ENCODE data around the gene DPP6. TPM values are rescaled to one million over a fixed set of nuclear protein-coding genes. Genes with fewer than 3 reads are reported as not detected.

Gene DPP6
- total RNA-seq, 1 experiment from 2014 or later = not detected

DNA sequence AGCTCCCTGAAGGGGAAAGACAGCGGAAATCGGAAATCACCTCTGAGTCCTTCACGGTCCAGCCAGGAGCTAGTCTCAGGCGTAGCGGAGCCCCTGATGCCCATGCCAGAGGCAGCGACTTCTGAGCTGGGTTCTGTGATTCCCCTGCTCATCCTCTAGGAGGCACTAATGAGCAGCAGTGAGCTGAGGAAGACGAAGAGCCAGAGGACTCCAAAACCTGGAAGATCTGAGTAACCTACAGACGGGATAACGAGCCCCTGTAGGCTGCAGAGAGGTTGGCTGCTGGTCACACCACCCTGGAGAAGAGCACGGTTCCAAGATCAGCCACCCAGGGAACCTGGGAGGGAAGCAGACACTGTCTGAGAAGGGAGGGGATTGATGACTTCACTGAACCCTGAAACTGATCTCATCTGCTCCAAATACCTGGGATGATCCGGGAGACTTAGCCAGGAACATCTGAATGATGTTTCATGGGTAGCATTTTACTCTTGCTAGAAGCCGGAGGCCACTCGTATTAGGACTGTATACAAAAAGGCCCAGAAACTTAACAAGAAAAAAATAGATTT lies 646.6 kb downstream of the DPP6 start:
- DNase-seq (ENCODE audit: low spot score) = peak; percentile 20

DNA sequence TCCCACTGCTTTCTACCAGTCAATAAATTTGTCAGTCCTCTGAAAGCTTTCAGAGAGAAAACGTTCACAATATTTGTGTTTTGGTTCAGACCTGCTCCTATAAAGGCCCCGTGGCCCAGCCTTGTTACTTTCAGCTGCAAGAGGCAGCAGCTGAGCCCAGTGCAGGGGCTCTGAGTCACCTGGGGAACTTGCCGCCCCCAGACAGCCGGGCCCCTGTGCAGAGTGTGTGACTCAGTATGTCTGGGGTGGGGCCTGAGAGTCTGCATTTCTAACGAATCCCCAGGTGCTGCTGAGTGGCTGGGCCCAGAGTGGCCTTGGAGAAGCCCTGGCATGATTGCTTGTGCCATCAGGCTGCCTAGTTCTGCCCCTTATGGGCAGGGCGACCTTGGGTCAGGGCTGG lies 647.2 kb downstream of the DPP6 start:
- no peak for DNase-seq (ENCODE audit: low spot score)

DNA sequence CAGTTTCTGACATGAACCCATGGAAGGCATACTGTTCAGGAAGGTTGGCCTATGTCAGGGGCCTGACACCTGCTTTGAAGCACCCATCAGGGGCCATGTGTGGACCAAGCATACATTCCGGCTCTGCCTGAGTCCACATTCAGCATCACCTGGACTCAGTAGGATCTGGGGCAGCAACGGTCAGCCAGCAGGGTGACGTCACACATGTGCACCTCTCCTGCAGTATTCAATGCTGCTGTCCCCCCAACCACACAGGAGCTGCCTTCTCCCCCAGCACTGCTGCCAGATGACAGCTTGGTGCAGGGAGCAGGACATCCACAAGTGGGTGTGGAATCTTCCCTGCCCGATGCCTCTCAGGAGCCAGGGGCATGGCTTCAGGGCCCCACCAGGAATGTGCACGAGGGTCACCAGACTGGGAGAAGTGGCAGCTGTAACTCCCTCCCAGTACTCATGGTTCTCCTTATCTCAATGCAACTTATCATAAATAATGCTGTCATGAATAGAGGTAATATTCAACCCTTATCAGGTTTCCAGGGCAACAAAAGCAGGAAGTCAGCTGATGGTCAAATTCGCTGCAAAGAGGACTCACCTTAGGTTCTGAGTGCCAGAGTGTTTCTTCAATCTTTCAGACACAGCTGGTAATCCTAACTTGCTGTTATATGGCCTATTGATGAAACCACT lies 657.8 kb downstream of the DPP6 start:
- DNase-seq (ENCODE audit: low spot score) = no peak

DNA sequence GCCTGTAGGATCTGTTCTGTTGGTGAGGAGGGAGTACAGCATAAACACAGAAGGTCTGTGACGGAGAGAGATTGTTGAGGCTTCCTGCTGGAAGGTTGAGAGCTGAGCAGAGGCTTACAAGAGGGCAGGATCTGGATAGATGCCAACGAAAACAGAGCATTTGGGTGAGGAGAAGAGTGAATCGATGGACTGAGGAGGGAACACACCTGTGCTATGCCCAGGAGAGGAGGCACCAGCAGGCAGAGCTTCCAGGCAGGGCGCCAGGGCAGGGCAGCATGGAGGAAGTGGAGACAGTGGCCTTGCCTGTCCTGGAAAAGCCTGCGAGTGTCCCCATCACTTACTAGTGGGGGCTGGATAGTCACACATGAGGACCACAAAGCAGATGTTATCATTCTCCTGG lies 667.8 kb downstream of the DPP6 start:
- DNase-seq (ENCODE audit: low spot score) = no peak

DNA sequence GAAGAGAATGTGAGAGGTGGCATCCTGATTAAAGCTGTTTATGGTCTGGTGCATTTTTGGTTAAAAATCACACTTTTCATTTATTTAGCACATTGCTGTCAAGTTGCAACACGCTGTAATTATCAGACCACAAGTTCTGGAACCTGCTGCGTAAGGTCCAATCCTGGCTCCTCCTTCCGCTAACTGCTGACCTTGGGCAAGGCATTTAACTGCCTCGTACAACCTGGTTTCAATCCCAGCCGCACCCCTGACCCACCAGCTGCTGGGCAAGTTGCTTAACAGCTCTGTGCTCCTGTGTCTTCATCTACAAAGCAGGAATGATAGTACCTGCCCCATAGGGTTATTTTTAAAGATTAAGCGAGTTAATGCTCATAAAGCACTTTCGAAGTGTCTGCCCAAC lies 668.9 kb downstream of the DPP6 start:
- no peak for DNase-seq (ENCODE audit: low spot score)

DNA sequence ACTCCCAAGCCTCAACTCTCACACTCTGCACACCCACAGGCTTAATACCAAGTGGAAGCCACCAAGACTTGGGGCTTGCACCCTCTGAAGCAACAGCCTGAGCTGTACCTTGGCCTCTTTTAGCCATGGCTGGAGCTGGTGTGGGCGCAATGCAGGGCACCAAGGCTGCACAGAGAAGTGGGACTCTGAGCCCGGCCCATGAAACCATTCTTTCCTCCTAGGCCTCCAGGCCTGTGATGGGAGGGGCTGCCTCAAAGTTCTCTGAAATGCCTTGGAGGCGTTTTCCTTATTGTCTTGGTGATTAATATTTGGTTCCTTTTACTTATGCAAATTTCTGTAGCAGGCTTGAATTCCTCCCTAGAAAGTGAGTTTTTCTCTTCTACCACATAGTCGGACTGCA lies 674.2 kb downstream of the DPP6 start:
- no peak for DNase-seq (ENCODE audit: low spot score)

DNA sequence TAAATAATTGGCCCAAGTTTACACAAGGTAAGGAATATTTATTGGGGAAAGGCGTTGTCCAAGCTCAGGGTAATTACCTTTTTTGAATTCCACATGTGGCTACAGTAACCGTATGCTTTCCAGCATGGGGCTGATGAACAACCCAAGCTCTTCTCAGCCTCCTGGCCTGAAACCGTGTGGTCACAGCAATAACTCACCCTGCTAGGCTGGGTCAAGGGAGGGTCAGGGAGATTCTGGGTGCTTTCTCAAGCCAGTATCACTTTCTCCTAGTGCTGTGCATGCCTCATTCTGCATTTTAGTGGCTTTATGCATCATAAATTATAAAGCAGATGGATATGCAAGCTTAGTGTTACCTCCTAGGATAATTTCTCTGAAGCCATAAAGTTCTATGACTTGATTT lies 676.9 kb downstream of the DPP6 start:
- DNase-seq (ENCODE audit: low spot score) = no peak

DNA sequence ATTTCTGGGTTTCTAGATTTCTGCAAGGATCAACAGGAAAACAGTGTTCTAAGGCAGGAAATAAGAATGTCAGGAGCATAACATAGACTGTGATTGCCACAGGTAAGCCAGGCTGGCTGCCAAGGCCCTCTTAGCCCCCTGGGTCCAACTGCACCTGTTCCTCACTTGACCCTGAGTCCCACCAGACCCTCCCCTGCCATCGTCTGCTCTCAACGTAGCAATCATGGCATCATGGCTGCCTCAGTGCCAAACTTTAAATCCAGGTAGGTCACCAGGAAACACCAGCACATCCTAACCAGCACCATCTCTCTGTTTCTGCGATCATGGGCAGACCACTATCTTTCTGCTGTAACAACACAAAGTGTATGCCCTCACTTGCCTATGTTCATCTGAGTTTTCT lies 683.6 kb downstream of the DPP6 start:
- no peak for DNase-seq (ENCODE audit: low spot score)

DNA sequence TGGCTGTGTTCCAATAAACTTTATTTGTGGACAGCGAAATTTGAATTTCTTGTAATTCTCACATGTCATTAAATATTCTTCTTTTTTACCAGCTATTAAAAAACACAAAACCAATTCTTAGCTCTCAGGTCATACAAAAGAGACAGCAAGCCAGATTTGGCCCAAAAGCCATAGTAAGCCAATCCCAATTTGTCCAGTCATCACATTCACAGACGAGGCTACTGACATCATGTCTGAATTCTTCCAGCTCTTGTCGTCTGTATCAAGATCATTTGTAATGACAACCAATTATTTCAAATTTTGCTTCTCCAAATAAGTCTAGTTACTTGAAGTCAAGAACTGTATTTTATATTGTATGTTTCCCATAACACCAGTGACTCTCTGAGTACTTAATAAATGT lies 684.2 kb downstream of the DPP6 start:
- DNase-seq (ENCODE audit: low spot score) = no peak

DNA sequence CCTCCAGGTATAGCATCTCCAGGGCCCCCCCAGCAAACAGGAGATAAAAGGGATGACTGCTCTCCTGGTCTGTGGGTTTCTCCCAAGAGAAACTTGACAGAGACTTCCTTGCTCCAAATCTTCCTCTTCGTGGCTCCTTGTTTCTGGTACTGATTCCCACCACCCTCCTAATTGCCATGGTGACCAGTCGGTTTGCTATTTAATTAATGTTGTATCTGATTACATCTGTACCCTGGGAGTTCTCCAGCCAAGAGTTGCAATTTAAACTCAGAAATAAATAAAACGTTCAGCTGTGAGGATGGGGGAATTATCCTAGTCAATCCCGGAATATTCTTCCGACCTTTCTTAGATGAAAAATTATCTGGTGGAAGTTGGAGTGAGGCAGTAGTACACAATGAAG lies 686.0 kb downstream of the DPP6 start:
- no peak for DNase-seq (ENCODE audit: low spot score)

DNA sequence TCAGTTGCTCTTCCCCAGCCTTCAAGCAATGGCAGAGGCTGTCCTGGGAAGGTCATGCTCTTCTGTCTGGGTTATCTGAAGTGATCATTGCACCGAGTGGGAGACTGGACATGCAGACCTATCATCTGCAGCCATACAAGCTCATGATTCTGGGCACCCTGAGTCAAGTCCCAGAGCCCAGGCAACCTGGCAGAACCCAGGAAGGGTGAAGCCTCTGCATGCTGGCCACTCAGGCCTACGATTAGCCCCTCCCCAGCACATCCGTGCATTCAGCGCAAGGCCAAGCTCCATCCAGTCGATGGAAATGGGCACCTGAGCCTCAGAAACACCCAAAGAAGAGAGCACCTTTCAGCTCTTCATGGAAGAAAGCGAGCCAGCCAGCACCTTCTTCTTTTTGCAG lies 688.9 kb downstream of the DPP6 start:
- DNase-seq (ENCODE audit: low spot score) = no peak

DNA sequence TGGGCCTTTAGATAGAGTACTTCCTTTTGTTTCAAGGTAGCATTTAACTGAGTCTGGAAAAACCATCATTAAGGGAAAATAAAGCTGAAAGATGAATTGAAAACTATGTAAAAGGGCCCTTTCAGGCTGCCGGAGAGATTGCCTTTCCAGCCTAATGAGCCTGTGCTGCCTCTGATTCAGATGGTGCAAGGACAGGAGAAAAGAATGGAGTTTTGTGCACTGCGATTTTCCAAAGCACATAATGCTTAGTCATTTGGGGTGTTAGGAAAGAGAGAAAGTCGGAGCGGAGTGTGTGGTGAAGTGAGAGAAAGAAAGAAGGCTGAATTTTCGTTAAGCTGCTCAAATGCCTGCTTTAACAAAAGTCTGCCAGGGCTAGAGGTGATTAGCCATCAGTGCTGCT lies 691.0 kb downstream of the DPP6 start:
- no peak for DNase-seq (ENCODE audit: low spot score)

DNA sequence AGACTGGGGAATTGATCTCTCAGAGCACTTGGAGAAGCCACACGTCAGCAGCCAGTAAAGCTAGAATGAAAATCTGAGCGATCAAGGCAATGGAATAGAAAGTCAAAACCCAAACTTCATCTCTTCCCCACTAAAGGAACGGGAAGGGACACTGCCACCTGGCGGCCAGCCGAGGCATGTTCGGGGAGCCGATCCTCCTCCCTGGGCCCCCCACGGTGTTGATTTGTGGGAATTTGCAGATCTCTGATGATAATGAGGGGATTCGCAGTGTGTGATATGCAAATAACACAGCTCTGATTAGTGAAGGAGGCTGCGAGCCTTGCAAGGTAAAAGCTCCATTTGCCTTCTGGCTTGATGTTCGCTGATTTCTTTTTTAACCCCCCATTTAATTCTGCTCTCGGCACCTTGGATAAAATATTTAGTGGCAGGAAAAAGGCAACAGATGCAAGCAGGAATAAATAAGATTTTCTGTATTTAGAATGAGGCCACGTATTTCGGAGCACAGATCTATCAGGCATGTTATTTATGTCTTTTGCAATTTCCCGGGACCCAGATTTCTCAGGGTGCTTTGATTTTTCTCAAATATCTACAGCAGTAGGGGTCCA lies 692.2 kb downstream of the DPP6 start:
- peak; percentile 57 for DNase-seq (ENCODE audit: low spot score)

DNA sequence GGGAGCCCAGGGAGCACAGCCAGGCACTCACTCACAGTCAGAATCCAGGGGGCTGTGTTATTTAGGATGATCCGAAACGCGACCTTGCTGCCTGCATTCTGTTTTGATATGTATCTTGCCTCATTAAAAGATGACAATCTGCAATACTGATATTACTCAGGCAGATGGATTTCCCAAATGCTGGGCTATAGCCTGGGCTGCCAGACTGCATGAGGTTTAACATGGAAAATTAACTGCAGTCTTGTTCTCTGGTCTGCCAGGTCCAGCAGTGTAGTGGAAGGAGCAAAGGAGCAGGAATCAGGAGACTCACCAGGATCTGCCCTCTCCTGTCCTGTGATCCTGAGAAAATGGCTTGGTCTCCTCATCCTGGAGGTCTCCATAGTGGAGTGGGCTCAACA lies 692.7 kb downstream of the DPP6 start:
- no peak for DNase-seq (ENCODE audit: low spot score)

DNA sequence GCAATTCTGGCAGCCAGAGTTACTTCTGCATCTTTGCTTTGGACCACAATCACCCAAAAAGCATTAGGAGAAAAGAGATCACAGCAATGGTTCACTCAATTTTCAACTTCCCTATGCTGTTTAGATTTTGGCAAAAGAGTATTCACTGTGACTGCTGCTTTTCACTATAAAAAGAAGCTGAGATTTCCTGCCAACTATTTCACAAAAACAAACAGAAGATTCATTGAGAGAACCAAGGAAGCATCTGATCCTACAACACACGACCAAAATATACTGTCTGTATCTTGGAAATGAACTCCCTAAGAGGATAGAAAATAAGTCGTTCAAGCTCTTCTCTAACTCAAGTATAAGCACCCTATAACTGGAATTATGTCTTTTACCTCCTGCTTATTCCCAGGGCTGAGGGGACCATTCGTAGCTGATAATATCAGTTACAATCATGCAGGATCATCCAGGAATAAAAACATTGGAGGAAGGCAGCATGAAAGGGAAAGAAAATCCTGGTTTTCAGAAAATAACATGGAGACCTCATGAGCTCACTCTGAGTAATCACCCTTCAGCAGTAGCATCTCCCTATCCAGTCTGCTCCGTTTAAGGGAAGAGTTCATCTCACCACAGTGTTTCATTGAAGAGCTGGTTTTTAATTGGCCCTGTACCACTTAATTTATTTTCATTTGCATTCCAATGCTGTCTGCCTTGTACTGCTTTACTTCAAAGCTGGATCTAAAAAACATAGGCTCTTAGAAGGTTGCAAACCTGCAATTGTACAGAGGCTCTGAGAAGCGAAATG lies 694.6 kb downstream of the DPP6 start:
- no peak for DNase-seq (ENCODE audit: low spot score)

DNA sequence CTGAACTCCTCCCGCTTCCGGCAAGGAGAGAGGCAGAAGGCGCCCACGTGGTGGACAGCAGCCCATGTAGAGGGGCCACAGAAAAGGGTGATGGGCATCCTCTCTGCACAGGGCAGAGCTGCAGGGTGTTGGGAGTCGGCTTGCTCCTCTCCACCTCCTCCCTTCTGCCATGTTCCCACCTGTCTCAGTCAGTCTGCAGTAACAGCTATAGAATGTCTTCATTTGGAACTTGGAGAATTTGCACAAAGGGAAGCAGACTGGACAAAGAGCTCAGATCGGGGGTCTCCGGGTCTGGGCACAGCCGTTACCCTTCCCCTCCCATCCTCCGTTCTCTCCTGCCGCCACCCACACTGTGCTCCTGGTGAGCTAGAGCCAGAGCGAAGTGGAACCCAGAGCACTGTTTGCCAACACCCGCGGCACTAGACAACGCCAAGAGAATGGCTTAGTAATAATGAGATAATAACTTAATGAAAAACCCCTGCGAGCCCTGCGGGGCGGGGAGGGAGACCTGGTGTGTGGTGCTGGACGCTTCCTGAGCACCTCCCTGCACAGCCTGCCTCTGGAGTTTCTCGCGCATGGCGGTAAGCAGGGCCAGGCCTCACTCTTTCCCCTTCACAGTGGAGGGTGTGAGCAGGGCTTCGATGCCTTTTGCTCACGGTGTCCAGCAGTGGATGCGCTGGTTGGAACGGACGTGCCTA lies 696.0 kb downstream of the DPP6 start:
- no peak for DNase-seq (ENCODE audit: low spot score)

DNA sequence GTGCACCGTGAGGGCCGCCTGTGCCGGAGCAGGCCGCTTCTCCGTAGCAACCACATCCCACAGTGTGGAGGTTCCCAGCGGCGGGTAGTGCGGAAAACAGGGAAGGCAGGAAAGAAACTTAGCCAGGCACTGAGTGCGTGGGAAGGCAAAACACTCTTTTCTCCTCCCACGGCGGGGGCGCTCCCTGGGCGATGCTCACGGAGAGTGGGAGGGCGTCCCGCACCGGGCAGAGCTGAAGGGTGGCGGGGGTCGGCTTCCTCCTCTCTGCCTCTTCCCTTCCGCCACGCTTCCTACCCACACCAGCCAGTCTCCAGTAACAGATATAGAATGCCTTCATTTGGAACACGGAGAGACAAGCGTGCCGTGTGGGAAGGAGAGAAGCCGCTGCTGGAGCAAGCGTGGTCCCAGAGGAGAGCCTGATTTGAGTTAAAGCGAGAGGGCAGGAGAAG lies 698.2 kb downstream of the DPP6 start:
- no peak for DNase-seq (ENCODE audit: low spot score)

DNA sequence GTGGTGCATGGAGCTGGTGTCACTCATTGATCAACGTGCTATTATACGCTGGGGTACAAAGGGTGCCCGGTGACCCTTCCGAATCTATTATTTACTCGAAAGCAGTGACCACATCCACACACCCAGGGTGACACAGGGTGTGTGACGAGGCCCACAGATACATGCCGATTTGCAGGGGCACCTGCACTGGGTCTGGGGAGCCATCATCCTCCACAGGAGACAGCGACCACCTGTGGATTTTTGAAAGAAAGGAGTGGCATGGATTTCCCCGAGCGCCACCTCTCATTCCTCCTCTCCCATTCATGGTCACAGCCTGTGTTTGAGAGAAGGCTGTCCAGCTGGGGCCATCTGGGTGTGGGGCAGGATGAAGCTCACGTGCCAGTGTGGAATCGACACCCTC lies 701.0 kb downstream of the DPP6 start:
- DNase-seq (ENCODE audit: low spot score) = no peak

DNA sequence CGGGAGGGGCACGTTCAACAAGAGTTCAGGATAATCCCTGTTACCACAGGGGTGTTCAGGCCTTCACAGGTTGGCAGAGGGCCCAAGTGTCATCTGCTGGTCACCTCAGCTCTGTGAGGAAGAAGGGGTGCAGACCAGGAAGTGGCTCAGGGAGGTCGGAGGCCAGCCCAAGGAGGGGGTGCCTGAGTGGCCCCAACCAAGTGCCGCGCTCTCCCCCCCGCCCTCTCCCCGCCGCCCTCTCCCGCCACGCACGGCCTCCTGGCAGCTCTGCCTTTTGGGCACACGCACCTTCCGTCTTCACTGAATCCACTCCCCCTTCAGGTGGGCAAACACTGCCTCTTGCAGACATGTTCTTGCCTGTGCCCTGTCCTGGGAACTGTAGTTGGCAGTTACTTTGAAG lies 705.6 kb downstream of the DPP6 start:
- DNase-seq (ENCODE audit: low spot score) = no peak

DNA sequence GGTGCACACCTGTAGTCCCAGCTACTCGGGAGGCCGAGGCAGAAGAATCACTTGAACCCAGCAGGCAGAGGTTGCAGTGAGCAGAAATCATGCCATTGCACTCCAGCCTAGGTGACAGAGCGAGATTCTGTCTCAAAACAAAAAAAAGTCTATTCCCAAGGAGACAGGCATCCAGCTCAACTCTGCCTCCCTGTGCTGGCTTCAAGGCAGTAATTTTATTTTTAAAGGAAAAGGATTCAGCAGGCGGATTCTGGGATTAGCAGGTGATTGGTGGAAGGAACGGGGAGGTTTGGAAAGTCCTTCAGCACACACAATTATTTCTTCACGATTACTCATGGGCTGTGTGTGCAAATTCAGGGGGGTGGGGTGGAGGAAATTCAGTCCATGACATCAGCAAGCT lies 707.8 kb downstream of the DPP6 start:
- no peak for DNase-seq (ENCODE audit: low spot score)

DNA sequence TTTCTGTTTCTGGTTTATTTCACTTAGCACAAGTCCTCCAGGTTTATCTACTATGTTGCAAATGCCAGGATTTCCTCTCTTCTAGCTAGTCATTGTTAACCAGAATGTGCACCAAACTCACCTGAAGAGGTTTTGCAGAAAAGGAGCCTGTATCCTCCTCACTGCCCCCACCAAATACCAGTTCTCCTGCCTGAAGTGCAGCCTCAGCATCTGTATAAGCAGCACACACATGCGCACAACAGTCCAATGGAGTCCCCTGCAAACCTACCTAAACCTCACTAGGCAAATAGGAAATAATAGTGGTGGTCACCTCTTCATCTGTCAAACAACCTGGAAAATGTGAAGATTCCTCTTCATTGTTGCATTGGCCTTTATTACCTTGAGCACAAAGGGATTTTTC lies 712.9 kb downstream of the DPP6 start:
- no peak for DNase-seq (ENCODE audit: low spot score)

DNA sequence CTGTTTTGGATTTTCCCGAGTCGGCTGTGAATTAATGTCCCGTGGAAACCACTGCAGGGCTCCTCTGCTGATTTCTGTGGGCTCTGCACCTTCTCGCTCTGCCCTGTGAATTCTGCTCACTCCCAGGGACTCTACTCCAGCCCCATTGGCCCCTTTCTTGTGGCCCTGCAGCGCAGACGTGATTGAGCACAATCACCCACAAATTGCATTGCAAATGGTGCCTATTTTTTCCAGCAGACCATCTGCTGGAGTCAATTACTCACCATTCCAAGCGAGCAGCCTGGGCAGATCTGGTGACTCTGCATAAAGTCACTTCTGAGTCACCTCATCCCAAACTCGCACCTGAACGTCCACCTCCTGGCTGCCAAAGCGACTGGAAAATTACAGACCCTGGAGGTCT lies 714.9 kb downstream of the DPP6 start:
- no peak for DNase-seq (ENCODE audit: low spot score)

All from HT-29 (cell line).